Upper lobe of right lung (tissue), 1 donor: ENCODE data around the gene TTC33. TPM values are rescaled to one million over a fixed set of nuclear protein-coding genes. Genes with fewer than 3 reads are reported as not detected.

ENCODE experiments used
- ATAC-seq: fragments of 200-7000 bp; cut with Tn5 transposase; one replicate; pipeline ENCODE4 v1.9.1; 2020; ENCODE audit warnings: mild to moderate bottlenecking, moderate library complexity
- DNase-seq: peaks from one replicate; pipeline ENCODE4 v3.0.0-alpha.2; 2020
- H3K27ac ChIP-seq: fragments of 200-600 bp; one replicate; pipeline ENCODE4 v1.8.0; 2022
- H3K27me3 ChIP-seq: fragments of 200-600 bp; one replicate; pipeline ENCODE4 v1.8.0; 2022; ENCODE audit warnings: mild to moderate bottlenecking
- H3K36me3 ChIP-seq: fragments of 200-600 bp; one replicate; pipeline ENCODE4 v1.8.0; 2022
- H3K4me1 ChIP-seq: fragments of 200-600 bp; one replicate; pipeline ENCODE4 v1.8.0; 2022
- H3K4me3 ChIP-seq: fragments of 200-600 bp; one replicate; pipeline ENCODE4 v1.8.0; 2022; ENCODE audit warnings: mild to moderate bottlenecking
- H3K9me3 ChIP-seq: fragments of 200-600 bp; one replicate; pipeline ENCODE4 v1.8.0; 2022
- intact Hi-C: fragments of 100-400 bp; cut with DNase I; formaldehyde crosslinking; loops from one replicate; pipeline ENCODE4 v1.11.0; 2022
- long read RNA-seq: library from polyadenylated mRNA; unstranded; transcript quantifications from one replicate; pipeline ENCODE4 v2.0.0, GENCODE V29; 2021
- total RNA-seq: library from RNA; stranded (reverse); fragmentation: NEBNext Ultra II Directional; extraction: Animal tissue kit (Norgen Biotek cat#: 25700); gene quantifications from one replicate; pipeline ENCODE4 v1.2.1, GENCODE V29; 2021
- TF ChIP-seq, protein P1 (sequence below): fragments of 200-600 bp; IDR thresholded peaks from one replicate; pipeline ENCODE4 v1.8.0; 2022; ENCODE audit warnings: antibody characterized with exemption
- donor health status: DM: no; HTN: yes; CAD: no; lungs with severe emphysema.

Gene TTC33
- 16.6 TPM for total RNA-seq
- long read RNA-seq, transcript TTC33-201 (5 exons, 2,612 nt): major isoform, 22 of 28 reads
- long read RNA-seq, partial matches to known transcripts: 0 of 28 reads
- long read RNA-seq, other reads (novel, unspliced or antisense): 5 of 28 reads

GRCh38 chr5:40755407-40756365 lies at the start of gene TTC33:
Gene TTC33 (minus strand): TSS chr5:40755961. CDS start chr5:40747018, 8,943 bp downstream.
- no peaks in the 10 kb centered on the region for H3K36me3 ChIP-seq
- H3K27ac ChIP-seq: peak within 1 kb of the TSS; percentile 86
- H3K27me3 ChIP-seq: no peaks in the 10 kb centered on the region
- TF ChIP-seq, protein P1, sequence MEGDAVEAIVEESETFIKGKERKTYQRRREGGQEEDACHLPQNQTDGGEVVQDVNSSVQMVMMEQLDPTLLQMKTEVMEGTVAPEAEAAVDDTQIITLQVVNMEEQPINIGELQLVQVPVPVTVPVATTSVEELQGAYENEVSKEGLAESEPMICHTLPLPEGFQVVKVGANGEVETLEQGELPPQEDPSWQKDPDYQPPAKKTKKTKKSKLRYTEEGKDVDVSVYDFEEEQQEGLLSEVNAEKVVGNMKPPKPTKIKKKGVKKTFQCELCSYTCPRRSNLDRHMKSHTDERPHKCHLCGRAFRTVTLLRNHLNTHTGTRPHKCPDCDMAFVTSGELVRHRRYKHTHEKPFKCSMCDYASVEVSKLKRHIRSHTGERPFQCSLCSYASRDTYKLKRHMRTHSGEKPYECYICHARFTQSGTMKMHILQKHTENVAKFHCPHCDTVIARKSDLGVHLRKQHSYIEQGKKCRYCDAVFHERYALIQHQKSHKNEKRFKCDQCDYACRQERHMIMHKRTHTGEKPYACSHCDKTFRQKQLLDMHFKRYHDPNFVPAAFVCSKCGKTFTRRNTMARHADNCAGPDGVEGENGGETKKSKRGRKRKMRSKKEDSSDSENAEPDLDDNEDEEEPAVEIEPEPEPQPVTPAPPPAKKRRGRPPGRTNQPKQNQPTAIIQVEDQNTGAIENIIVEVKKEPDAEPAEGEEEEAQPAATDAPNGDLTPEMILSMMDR: peak; percentile 76
- peak; percentile 99 for ATAC-seq
- intact Hi-C loops: no loop called here
- H3K4me1 ChIP-seq: peaks cover 10% of the 10 kb centered on the region
- peak; percentile 98 for DNase-seq
- no peaks in the 10 kb centered on the region for H3K9me3 ChIP-seq
- H3K4me3 ChIP-seq: peak within 1 kb of the TSS; percentile 75

- no peak overlapping the region for H3K27ac ChIP-seq
- intact Hi-C loops: no loop called here
- no peak overlapping the region for H3K4me3 ChIP-seq
- H3K4me1 ChIP-seq: peaks cover 2% of the 10 kb centered on the region
- ATAC-seq (no peak), DNase-seq (no peak)
- H3K27me3 ChIP-seq: no peaks in the 10 kb centered on the region
- no peaks in the 10 kb centered on the region for H3K9me3 ChIP-seq
- TF ChIP-seq, protein P1: no peak
- H3K36me3 ChIP-seq: no peaks in the 10 kb centered on the region
Measured at GRCh38 chr5:40801771-40802562, 46.2 kb upstream of the TTC33 start.

DNA sequence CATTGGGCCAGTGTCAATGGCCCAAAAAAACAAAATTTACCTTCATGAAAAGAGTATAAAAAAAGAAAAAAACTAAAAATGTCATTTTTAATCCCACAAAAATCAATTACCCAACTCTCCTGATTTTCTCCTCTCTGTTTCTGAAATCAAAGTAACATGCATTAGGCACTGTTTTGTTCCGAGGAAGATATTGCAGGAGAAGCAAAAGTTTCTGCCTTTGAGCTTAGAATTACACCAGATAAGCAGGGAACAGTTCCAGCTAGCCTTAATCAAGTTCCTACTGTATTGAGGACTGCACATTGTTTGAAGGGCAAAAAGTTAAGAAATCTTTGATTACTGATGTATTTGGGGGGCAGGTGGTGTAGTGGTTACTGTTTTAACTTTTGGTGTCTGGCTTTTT lies 43.5 kb upstream of the TTC33 start:
- ATAC-seq (no peak), DNase-seq (no peak)
- TF ChIP-seq, protein P1: no peak
- H3K4me1 ChIP-seq: peaks cover 19% of the 10 kb centered on the region
- no peaks in the 10 kb centered on the region for H3K27me3 ChIP-seq
- intact Hi-C loops: no loop called here
- H3K4me3 ChIP-seq: peak overlapping the region; percentile 89
- no peaks in the 10 kb centered on the region for H3K9me3 ChIP-seq
- no peak overlapping the region for H3K27ac ChIP-seq
- H3K36me3 ChIP-seq: no peaks in the 10 kb centered on the region

GRCh38 chr5:40798801-40799210 lies 43.0 kb upstream of the TTC33 start:
- DNase-seq: no peak
- TF ChIP-seq, protein P1: no peak
- no peaks in the 10 kb centered on the region for H3K9me3 ChIP-seq

DNA sequence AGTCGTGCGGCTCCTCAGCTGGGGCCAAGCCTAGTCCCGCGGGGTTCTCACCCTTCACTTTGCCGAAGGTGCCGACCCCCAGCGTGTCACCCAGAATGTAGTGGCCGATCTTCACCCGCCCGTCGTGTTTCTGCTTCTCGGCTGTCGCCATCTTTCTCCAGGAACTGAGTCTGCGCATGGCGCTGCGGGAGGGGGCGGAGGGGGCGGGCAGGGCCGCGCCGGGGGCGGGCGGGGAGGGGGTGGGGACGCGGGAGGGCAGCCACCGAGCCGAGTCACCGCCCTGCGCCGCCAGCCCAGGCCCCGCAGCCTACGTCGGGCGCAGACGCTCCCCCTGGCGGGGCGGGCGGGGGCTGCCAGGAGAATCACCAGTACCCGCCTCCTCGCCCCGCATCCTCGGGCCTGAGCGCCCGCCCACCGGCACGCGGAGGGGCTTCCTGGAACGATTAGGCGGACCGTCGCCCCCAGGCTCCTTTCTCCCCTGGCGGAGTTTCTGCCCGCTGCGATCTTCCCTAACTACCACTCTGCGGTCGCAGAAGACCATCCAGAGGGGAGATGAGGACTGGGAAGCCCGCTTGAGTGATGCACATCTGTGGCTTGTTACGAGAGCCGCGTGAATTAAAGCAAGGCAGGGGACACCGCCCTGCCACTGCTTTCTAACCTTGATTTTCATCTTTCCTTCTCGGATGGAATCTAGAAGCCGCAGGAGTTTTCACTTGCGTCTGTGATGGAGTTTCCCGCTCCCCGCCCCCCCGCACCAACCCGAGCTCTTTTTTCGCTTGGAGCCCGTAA lies 42.4 kb upstream of the TTC33 start, which contains the start of gene PRKAA1:
PRKAA1 (minus strand) TSS at position 363 of the 789 bp plus-strand sequence; CDS start at position 178, 185 bp downstream.
- Histone ChIP-seq H3K4me3 (peak within 1 kb of the TSS; percentile 89), H3K4me1 (peaks cover 19% of the 10 kb centered on the region), H3K27me3 (no peaks in the 10 kb centered on the region), H3K27ac (peak within 1 kb of the TSS; percentile 91), H3K36me3 (no peaks in the 10 kb centered on the region), H3K9me3 (no peaks in the 10 kb centered on the region)
- ATAC-seq: peak; percentile 98
- TF ChIP-seq, protein P1: peak; percentile 65
- intact Hi-C loops: no loop called here
- DNase-seq: peak; percentile 94

More at GRCh38 chr5:40798801-40799210, 43.0 kb upstream of the TTC33 start:
- Histone ChIP-seq H3K27me3 (no peaks in the 10 kb centered on the region), H3K36me3 (no peaks in the 10 kb centered on the region), H3K4me3 (peak overlapping the region; percentile 89), H3K4me1 (peaks cover 19% of the 10 kb centered on the region), H3K27ac (peak overlapping the region; percentile 87)
- intact Hi-C loops: no loop called here
- no peak for ATAC-seq
